OCI-LY3 (cell line): Measurements from ENCODE around the gene HNRNPD.

Source experiments
- CTCF ChIP-seq: fragments of 200-600, 300-600 bp; sonication (generic); IDR thresholded peaks from 2 replicates; pipeline ENCODE4 v1.5.1; 2014; ENCODE audit warnings: antibody characterized with exemption, low read length, low read depth
- EZH2phosphoT487 ChIP-seq: fragments of 200-600 bp; shearing (Covaris generic); IDR thresholded peaks from 2 replicates; pipeline ENCODE4 v1.6.1; 2018; ENCODE audit warnings: antibody characterized with exemption, mixed run types, low read depth

- TF ChIP-seq CTCF (peak; percentile 44), EZH2phosphoT487 (no peak)
These were observed 14.6 kb upstream of the HNRNPD start for GRCh38 chr4:82388405-82388804.
